ENCODE data around the gene NRG3.

- TF ChIP-seq POLR2A (IDR thresholded peaks at IDR 0.05; ENCODE audit: low read depth, low read length), result no peak
- TF ChIP-seq PAX5 (IDR thresholded peaks at IDR 0.05; ENCODE audit: insufficient read depth, low read length, severe bottlenecking), result no peak
Observed at GRCh38 chr10:82867056-82867455, 992.1 kb downstream of the NRG3 start.

Measured in GM12891 (cell line).